GM18517 (cell line): ENCODE results near the gene RHOF.

ENCODE experiments used
- ATAC-seq: cut with Tn5 transposase; IDR thresholded peaks from one replicate; pipeline ENCODE4 v1.9.1; 2021; ENCODE audit warnings: mild to moderate bottlenecking, moderate library complexity; ENCODE audit not compliant: unreplicated experiment

The RHOF gene

GRCh38 chr12:121819212-121819949, 25.9 kb upstream of the RHOF start:
- ATAC-seq = no peak

GRCh38 chr12:121817648-121818043, 24.2 kb upstream of the RHOF start:
- ATAC-seq = no peak

- ATAC-seq = no peak
Observed at GRCh38 chr12:121816925-121817647, 23.6 kb upstream of the RHOF start.

- no peak for ATAC-seq
Observed at GRCh38 chr12:121815263-121815662, 21.8 kb upstream of the RHOF start.

- no peak for ATAC-seq
Observed at GRCh38 chr12:121814429-121815119, 21.1 kb upstream of the RHOF start.

GRCh38 chr12:121813951-121814350, 20.5 kb upstream of the RHOF start:
- no peak for ATAC-seq

- no peak for ATAC-seq
Observed at GRCh38 chr12:121812921-121813896, 19.7 kb upstream of the RHOF start.

GRCh38 chr12:121812320-121812871, 18.9 kb upstream of the RHOF start:
- no peak for ATAC-seq

GRCh38 chr12:121811434-121812319, 18.2 kb upstream of the RHOF start:
- peak; percentile 51 for ATAC-seq

- no peak for ATAC-seq
Observed at GRCh38 chr12:121810833-121811433, 17.4 kb upstream of the RHOF start.

GRCh38 chr12:121810234-121810817, 16.8 kb upstream of the RHOF start:
- no peak for ATAC-seq

GRCh38 chr12:121809712-121810116, 16.2 kb upstream of the RHOF start:
- ATAC-seq = no peak

GRCh38 chr12:121808623-121809022, 15.1 kb upstream of the RHOF start:
- ATAC-seq = no peak

GRCh38 chr12:121807642-121808347, 14.3 kb upstream of the RHOF start:
- ATAC-seq = no peak

- no peak for ATAC-seq
Observed at GRCh38 chr12:121806546-121807423, 13.3 kb upstream of the RHOF start.

GRCh38 chr12:121806009-121806545, 12.6 kb upstream of the RHOF start:
- no peak for ATAC-seq
